SJSA1 (cell line): ENCODE data around the gene CACNA1C. TPM values are rescaled to one million over a fixed set of nuclear protein-coding genes. Genes with fewer than 3 reads are reported as not detected.

Experiments
- DNase-seq, 2 experiments: peaks; one replicate each; pipeline ENCODE4 v3.0.0-alpha.2; 2015 to 2020; ENCODE audit warnings: low spot score in 2 of 2, low read depth in 1 of 2
- H3K27ac ChIP-seq: fragments of 250-450 bp; sonication (Bioruptor Pico); 2 replicates; pipeline ENCODE4 v1.5.1; 2020; ENCODE audit warnings: mild to moderate bottlenecking, moderate library complexity
- H3K27me3 ChIP-seq: fragments of 250-450 bp; sonication (Bioruptor Pico); replicated peaks from 2 replicates; pipeline ENCODE4 v1.5.1; 2020; ENCODE audit warnings: mild to moderate bottlenecking, moderate library complexity
- H3K36me3 ChIP-seq: fragments of 250-450 bp; sonication (Bioruptor Pico); 2 replicates; pipeline ENCODE4 v1.5.1; 2020; ENCODE audit warnings: mild to moderate bottlenecking
- H3K4me1 ChIP-seq: fragments of 250-450 bp; sonication (Bioruptor Pico); replicated peaks from 2 replicates; pipeline ENCODE4 v1.6.1; 2021; ENCODE audit warnings: mild to moderate bottlenecking
- H3K4me3 ChIP-seq: fragments of 250-450 bp; sonication (Bioruptor Pico); 2 replicates; pipeline ENCODE4 v1.5.1; 2020; ENCODE audit warnings: mild to moderate bottlenecking
- H3K9me3 ChIP-seq: fragments of 250-450 bp; sonication (Bioruptor Pico); replicated peaks from 2 replicates; pipeline ENCODE4 v1.5.1; 2020; ENCODE audit warnings: mild to moderate bottlenecking
- total RNA-seq: library from RNA; depleted of rRNA; stranded (reverse); fragments of >200 nt; shearing (Covaris generic); gene quantifications from 2 replicates; pipeline ENCODE4 v1.2.3, GENCODE V29; 2014

CACNA1C gene
- total RNA-seq, 1 experiment from 2014 or later: 6.1 TPM

GRCh38 chr12:2593045-2593444 lies 540.3 kb downstream of the CACNA1C start:
- no peaks in the 10 kb centered on the region for H3K4me1 ChIP-seq
- no peak overlapping the region for H3K4me3 ChIP-seq
- peaks cover 3% of the 10 kb centered on the region; the same call in 1 of the 2 replicates for H3K9me3 ChIP-seq
- no peak for DNase-seq
- no peaks in the 10 kb centered on the region for H3K27me3 ChIP-seq
- peaks cover 36% of the 10 kb centered on the region for H3K36me3 ChIP-seq
- no peak overlapping the region for H3K27ac ChIP-seq

GRCh38 chr12:2596441-2596840 lies 543.7 kb downstream of the CACNA1C start:
- Histone ChIP-seq H3K4me1 (no peaks in the 10 kb centered on the region), H3K27ac (no peak overlapping the region), H3K36me3 (peaks cover 35% of the 10 kb centered on the region), H3K4me3 (no peak overlapping the region), H3K27me3 (no peaks in the 10 kb centered on the region), H3K9me3 (peaks cover 3% of the 10 kb centered on the region; the same call in 1 of the 2 replicates)
- no peak for DNase-seq

GRCh38 chr12:2605301-2605700 lies 552.5 kb downstream of the CACNA1C start:
- H3K4me1 ChIP-seq: no peaks in the 10 kb centered on the region
- no peak for DNase-seq
- no peak overlapping the region for H3K27ac ChIP-seq
- no peak overlapping the region for H3K4me3 ChIP-seq
- H3K36me3 ChIP-seq: peaks cover 8% of the 10 kb centered on the region
- H3K9me3 ChIP-seq: no peaks in the 10 kb centered on the region
- H3K27me3 ChIP-seq: no peaks in the 10 kb centered on the region

DNA sequence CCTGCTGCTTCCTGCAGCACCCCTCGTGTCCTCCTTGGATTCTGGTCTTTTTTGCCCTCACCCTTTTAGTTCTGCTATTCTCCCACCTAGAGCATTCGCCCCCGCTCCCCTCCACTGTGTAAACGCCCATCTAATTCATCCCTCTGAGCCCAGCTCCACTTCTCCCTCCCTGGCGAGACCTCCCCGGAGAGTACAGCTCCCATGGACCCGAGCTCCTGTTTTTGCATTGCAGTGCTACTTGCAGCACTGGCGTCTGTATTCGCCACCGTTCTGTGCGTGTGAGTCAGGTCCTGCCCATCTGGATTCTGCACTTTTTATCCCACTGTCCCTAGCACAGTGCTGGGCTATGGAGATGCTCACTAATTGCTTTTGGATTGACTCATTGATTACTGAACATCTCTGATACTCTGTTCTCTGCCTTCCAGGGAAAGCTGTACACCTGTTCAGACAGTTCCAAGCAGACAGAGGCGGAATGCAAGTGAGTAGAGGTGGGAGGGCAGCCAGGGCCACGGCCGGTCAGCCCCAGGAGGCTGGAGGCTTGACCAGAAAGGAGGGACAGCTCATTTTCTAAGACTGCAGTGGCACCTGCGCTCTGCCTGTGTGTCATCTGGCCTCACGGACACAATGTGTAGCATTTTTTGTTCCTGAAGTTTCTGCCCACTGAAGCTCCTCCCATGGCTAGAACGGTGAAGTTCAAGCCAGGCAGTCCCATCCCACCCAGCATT lies 553.6 kb downstream of the CACNA1C start:
- Histone ChIP-seq H3K27ac (no peak overlapping the region), H3K27me3 (no peaks in the 10 kb centered on the region), H3K36me3 (peaks cover 8% of the 10 kb centered on the region), H3K4me1 (no peaks in the 10 kb centered on the region), H3K4me3 (no peak overlapping the region), H3K9me3 (no peaks in the 10 kb centered on the region)
- DNase-seq: no peak

GRCh38 chr12:2607881-2608607 lies 555.3 kb downstream of the CACNA1C start:
- H3K4me1 ChIP-seq: peaks cover 5% of the 10 kb centered on the region
- H3K27me3 ChIP-seq: no peaks in the 10 kb centered on the region
- H3K9me3 ChIP-seq: no peaks in the 10 kb centered on the region
- H3K36me3 ChIP-seq: peaks cover 18% of the 10 kb centered on the region
- H3K4me3 ChIP-seq: no peak overlapping the region
- no peak for DNase-seq
- no peak overlapping the region for H3K27ac ChIP-seq

DNA sequence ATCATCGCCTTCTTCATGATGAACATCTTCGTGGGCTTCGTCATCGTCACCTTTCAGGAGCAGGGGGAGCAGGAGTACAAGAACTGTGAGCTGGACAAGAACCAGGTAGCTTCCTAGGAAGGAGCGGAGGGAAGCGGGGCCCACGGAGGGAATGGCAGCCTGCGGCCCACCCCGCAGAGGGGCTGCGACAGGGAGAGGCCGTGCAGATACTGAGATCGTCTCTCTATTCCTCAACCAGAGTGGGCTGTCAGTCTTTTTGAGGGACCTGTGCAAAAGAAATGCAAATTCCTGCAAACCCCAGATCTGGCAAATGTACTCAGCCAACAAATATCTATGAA lies 555.8 kb downstream of the CACNA1C start:
- Histone ChIP-seq H3K4me1 (peaks cover 10% of the 10 kb centered on the region), H3K36me3 (peaks cover 20% of the 10 kb centered on the region), H3K27me3 (no peaks in the 10 kb centered on the region), H3K27ac (no peak overlapping the region), H3K9me3 (no peaks in the 10 kb centered on the region), H3K4me3 (no peak overlapping the region)
- no peak for DNase-seq

- DNase-seq: no peak
- peaks cover 14% of the 10 kb centered on the region for H3K4me1 ChIP-seq
- no peaks in the 10 kb centered on the region for H3K9me3 ChIP-seq
- peaks cover 20% of the 10 kb centered on the region for H3K36me3 ChIP-seq
- H3K27me3 ChIP-seq: no peaks in the 10 kb centered on the region
- no peak overlapping the region for H3K27ac ChIP-seq
- H3K4me3 ChIP-seq: no peak overlapping the region
Measured at GRCh38 chr12:2609020-2609419, 556.2 kb downstream of the CACNA1C start.

DNA sequence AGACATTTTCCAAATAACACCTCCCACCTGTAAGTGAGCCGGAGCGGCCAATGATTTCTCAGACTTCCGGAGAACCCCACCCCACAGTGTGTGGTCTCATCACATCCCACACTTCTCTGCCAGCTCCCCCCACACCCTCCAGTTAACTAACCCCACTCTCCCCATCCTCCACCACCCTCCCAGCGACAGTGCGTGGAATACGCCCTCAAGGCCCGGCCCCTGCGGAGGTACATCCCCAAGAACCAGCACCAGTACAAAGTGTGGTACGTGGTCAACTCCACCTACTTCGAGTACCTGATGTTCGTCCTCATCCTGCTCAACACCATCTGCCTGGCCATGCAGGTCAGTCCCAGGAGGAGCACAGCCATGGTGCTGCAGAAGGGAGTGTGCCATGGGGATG lies 557.6 kb downstream of the CACNA1C start:
- no peak for DNase-seq
- Histone ChIP-seq H3K36me3 (peaks cover 20% of the 10 kb centered on the region), H3K27ac (no peak overlapping the region), H3K27me3 (no peaks in the 10 kb centered on the region), H3K4me3 (no peak overlapping the region), H3K4me1 (peaks cover 19% of the 10 kb centered on the region), H3K9me3 (no peaks in the 10 kb centered on the region)

- Histone ChIP-seq H3K4me1 (peaks cover 25% of the 10 kb centered on the region), H3K36me3 (peaks cover 20% of the 10 kb centered on the region), H3K27me3 (no peaks in the 10 kb centered on the region), H3K9me3 (no peaks in the 10 kb centered on the region), H3K27ac (peak overlapping the region; percentile 15), H3K4me3 (no peak overlapping the region)
- peak; percentile 80 to 83 for DNase-seq
Measured at GRCh38 chr12:2613326-2614073, 560.7 kb downstream of the CACNA1C start.

GRCh38 chr12:2614341-2614740 lies 561.6 kb downstream of the CACNA1C start:
- Histone ChIP-seq H3K27ac (no peak overlapping the region), H3K9me3 (no peaks in the 10 kb centered on the region), H3K27me3 (no peaks in the 10 kb centered on the region), H3K4me1 (peaks cover 25% of the 10 kb centered on the region), H3K36me3 (peaks cover 15% of the 10 kb centered on the region), H3K4me3 (no peak overlapping the region)
- no peak for DNase-seq

- H3K9me3 ChIP-seq: no peaks in the 10 kb centered on the region
- peaks cover 18% of the 10 kb centered on the region for H3K36me3 ChIP-seq
- H3K4me3 ChIP-seq: no peak overlapping the region
- DNase-seq: no peak
- H3K27ac ChIP-seq: no peak overlapping the region
- peaks cover 25% of the 10 kb centered on the region for H3K4me1 ChIP-seq
- no peaks in the 10 kb centered on the region for H3K27me3 ChIP-seq
Measured at GRCh38 chr12:2615665-2616402, 563.0 kb downstream of the CACNA1C start.

- no peak overlapping the region for H3K27ac ChIP-seq
- no peak overlapping the region for H3K4me3 ChIP-seq
- DNase-seq: no peak
- H3K9me3 ChIP-seq: no peaks in the 10 kb centered on the region
- peaks cover 16% of the 10 kb centered on the region for H3K36me3 ChIP-seq
- no peaks in the 10 kb centered on the region for H3K27me3 ChIP-seq
- H3K4me1 ChIP-seq: peaks cover 25% of the 10 kb centered on the region
Measured at GRCh38 chr12:2616763-2617162, 564.0 kb downstream of the CACNA1C start.

DNA sequence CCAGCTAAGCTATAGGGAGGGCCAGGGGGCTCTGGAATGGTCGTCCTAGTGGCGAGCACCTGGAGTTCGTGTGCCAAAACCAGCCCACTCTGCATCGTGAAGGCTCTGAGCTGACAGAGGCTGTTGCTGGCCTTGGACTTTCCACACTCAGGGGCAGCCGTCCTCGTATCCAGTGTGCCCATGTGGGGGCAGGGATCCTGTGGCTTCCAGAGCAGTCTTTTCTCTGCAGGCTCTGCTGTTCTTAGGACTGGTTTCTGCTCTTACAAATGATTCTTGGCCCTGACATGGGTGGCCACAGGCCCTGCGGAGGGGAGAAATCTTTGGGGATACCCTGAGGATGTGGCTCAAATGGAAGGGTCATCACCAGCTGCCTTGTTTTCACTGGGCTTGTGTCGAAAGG lies 564.6 kb downstream of the CACNA1C start:
- H3K36me3 ChIP-seq: peaks cover 12% of the 10 kb centered on the region
- H3K4me3 ChIP-seq: no peak overlapping the region
- peaks cover 25% of the 10 kb centered on the region for H3K4me1 ChIP-seq
- no peak overlapping the region for H3K27ac ChIP-seq
- no peaks in the 10 kb centered on the region for H3K27me3 ChIP-seq
- H3K9me3 ChIP-seq: no peaks in the 10 kb centered on the region
- DNase-seq: no peak
